BJ (cell line): ENCODE data around the gene ZBTB32. TPM values are rescaled to one million over a fixed set of nuclear protein-coding genes. Genes with fewer than 3 reads are reported as not detected.

Source experiments
- CTCF ChIA-PET: fragments of 350-600 bp; formaldehyde crosslinking; extraction: SDS; loops from one replicate; lab custom pipeline; 2021; ENCODE audit warnings: antibody characterized with exemption, inconsistent platforms; lab: Yijun Ruan, JAX
- POLR2A ChIA-PET: fragments of 300-600 bp; sonication (Branson Sonifier 250); formaldehyde crosslinking; extraction: SDS; loops from one replicate; lab custom pipeline; 2021; ENCODE audit warnings: antibody characterized with exemption; lab: Charles Lee
- DNase-seq: peaks from one replicate; pipeline ENCODE4 v3.0.0-alpha.2; 2011; ENCODE audit warnings: low read depth
- H3K27me3 ChIP-seq: 2 replicates; pipeline ENCODE4 v1.6.0; 2011; ENCODE audit warnings: low read length; ENCODE audit not compliant: control insufficient read depth, insufficient read depth
- H3K36me3 ChIP-seq: 2 replicates; pipeline ENCODE4 v1.5.1; 2011; ENCODE audit warnings: low read length; ENCODE audit not compliant: control insufficient read depth, insufficient read depth
- H3K4me3 ChIP-seq: 2 replicates; pipeline ENCODE4 v1.5.1; 2011; ENCODE audit warnings: low read depth, mild to moderate bottlenecking, control low read depth, low read length
- polyA plus RNA-seq: library from polyadenylated mRNA; depleted of rRNA; stranded (reverse); fragments of >200 nt; gene quantifications from 2 replicates; pipeline ENCODE4 v1.2.3, GENCODE V29; 2011
- TF ChIP-seq, protein P1 (sequence below): IDR thresholded peaks from 2 replicates; pipeline ENCODE4 v1.5.1; 2011; ENCODE audit warnings: low read depth, mild to moderate bottlenecking, control low read depth, inconsistent platforms, low read length, moderate library complexity; ENCODE audit not compliant: insufficient read depth

The ZBTB32 gene
- polyA plus RNA-seq, 1 experiment = not detected

DNA sequence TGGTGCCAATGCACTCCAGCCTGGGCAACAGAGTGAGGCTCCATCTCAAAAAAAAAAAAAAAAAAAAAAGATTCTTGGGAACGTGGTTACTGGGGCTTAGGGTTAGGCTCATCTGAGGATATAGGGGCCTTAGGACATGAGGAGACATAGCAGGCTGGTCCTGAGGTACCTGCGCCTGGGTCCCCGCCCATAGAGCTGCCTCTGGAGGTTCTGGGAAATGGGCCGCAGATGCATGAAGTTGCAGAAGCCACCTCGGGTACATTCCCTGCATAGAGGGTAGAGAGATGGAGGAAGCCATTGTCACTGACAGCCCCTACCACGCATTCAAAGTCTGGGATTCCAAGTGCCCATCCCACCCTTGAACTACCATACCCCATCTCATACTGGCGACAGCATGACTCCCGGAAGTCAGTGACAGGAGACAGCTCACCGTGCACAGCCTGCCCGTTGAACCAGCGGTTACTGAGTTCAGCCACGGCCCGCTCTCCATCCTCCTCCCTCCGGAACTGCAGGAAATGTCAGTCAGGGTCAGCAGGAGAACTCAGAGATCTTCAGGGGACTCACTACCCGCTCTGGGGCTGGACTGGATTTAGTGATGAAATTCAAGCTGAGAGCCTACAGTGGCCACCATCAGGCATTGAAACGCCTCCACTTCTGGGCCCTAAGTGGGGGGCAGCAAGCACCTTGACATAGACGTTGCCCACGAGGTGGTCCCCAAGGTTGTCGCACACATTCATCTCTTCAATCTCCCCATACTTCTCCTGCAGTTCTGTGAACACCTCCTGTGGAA, 39.5 kb downstream of the ZBTB32 start:
- no peaks in the 10 kb centered on the region for H3K27me3 ChIP-seq
- TF ChIP-seq, protein P1, sequence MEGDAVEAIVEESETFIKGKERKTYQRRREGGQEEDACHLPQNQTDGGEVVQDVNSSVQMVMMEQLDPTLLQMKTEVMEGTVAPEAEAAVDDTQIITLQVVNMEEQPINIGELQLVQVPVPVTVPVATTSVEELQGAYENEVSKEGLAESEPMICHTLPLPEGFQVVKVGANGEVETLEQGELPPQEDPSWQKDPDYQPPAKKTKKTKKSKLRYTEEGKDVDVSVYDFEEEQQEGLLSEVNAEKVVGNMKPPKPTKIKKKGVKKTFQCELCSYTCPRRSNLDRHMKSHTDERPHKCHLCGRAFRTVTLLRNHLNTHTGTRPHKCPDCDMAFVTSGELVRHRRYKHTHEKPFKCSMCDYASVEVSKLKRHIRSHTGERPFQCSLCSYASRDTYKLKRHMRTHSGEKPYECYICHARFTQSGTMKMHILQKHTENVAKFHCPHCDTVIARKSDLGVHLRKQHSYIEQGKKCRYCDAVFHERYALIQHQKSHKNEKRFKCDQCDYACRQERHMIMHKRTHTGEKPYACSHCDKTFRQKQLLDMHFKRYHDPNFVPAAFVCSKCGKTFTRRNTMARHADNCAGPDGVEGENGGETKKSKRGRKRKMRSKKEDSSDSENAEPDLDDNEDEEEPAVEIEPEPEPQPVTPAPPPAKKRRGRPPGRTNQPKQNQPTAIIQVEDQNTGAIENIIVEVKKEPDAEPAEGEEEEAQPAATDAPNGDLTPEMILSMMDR = no peak
- H3K4me3 ChIP-seq = no peak overlapping the region
- ChIA-PET CTCF (interaction anchor here (1.7 kb wide), 1 partner anchor 17 kb away, joined by 4 read pairs; no protein-coding TSS in a partner anchor), POLR2A (no interaction called here)
- no peak for DNase-seq
- H3K36me3 ChIP-seq = peaks cover 7% of the 10 kb centered on the region

DNA sequence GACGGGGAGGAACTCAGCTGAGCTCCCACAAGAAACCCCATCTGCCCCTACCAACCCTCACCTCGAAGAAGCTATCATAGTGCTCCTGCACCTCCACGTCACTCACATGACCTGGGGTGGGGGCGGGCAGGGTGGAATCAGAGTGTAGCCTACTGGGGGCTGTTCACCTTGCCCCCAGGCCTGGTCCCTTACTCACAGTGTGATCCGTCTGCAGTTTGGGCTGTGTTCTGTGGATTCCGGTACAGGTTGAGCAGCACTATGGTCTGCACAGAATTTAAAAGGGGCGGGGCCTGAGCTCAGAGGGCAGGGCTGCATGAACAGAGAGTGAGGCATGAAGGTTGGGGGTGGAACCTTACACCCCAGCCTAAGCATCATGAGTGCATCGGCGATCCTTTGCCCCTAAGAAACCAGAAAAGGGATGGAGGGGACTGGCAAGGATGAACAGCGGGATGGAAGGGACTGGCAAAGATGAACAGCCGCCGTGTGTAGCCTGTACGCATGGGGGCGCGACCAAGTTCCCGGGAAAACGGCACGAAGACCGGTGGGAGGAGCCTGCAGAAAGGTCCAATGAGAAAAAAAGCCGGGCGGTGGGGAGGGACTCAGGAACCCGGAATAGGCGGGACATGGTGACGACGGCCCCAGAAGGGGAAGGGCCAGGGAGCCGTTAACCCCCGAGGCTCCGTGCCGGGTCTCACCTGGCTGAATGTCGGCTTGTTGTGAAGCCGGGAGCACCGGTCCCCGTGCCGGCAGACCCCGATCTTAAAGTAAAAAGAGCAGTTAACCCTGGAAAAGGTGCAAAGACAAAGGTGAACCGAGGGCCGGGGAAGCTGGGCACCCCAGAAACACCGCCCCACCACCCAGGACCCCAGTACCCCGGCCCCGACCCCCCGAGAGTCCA, 40.3 kb downstream of the ZBTB32 start:
- peak overlapping the region; percentile 89 for H3K4me3 ChIP-seq
- peak; percentile 66 for DNase-seq
- H3K36me3 ChIP-seq = peaks cover 7% of the 10 kb centered on the region
- H3K27me3 ChIP-seq = no peaks in the 10 kb centered on the region
- ChIA-PET POLR2A (no interaction called here), CTCF (interaction anchor here (0.9 to 1.7 kb wide), 4 partner anchors 16 to 187 kb away, joined by 3 to 4 read pairs (median 4); no protein-coding TSS in a partner anchor)
- TF ChIP-seq, protein P1 = peak; percentile 60

DNA sequence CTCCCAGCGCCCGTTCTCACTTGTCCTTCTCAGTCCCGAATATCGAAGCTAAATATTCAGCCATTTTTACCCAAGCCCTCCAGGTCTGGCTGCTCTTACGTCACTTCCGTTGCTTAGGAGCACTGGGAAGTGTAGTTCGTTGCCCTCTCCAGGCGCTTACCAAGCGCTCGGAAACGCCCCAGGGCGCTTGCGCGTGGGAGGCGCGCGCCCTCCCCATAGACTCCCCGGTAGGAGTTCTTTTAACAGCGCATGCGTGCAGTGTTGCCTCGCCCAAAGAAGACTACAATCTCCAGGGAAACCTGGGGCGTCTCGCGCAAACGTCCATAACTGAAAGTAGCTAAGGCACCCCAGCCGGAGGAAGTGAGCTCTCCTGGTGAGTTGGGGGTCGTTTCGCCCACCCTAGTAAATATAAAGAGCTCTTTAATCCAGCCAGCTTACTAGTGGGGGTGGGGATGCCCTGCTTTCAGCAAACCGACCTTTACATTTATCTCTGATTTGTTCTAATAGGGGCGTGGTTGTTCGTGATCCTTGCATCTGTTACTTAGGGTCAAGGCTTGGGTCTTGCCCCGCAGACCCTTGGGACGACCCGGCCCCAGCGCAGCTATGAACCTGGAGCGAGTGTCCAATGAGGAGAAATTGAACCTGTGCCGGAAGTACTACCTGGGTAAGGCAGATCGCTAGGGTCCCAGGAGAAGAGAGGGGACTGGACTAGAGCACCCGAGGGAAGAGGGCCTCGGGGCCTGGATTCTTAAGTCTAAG, 41.1 kb downstream of the ZBTB32 start, which contains the start of the genes PSENEN and U2AF1L4:
Gene PSENEN (plus strand): TSS at position 324 of the 759 bp plus-strand sequence. CDS start 280 bp downstream, at position 604.
Gene U2AF1L4 (minus strand): TSS at position 91 of the 759 bp plus-strand sequence. CDS start 27 bp downstream, at position 64.
- TF ChIP-seq, protein P1 = no peak
- ChIA-PET POLR2A (no interaction called here), CTCF (interaction anchor here (0.6 to 1.7 kb wide), 6 partner anchors 15 to 431 kb away, joined by 3 to 4 read pairs (median 4); no protein-coding TSS in a partner anchor)
- peak; percentile 98 for DNase-seq
- Histone ChIP-seq H3K27me3 (no peaks in the 10 kb centered on the region), H3K36me3 (peaks cover 7% of the 10 kb centered on the region), H3K4me3 (peak within 1 kb of the TSS; percentile 89)

DNA sequence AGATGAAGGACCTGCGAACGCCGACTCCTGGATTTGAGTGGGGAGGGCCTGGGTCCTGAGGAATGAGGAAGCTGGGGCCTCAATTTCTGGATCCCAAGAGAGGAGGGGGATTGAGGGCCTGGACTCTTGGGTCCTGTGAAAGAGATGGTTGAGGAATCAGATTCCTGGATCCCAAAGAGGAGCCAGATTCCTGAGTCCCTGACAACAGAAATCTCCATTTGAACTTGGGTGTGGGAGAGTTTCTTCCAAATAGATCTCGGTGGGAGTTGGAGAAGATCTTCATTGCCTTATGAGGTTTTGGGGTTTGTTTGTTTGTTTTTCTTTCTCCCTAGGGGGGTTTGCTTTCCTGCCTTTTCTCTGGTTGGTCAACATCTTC, 41.7 kb downstream of the ZBTB32 start:
- Histone ChIP-seq H3K27me3 (no peaks in the 10 kb centered on the region), H3K4me3 (peak overlapping the region; percentile 67), H3K36me3 (peaks cover 7% of the 10 kb centered on the region)
- DNase-seq = no peak
- TF ChIP-seq, protein P1 = no peak
- CTCF ChIA-PET = interaction anchor here (0.6 to 1.5 kb wide), 4 partner anchors 185 to 432 kb away, joined by 3 to 4 read pairs (median 4); no protein-coding TSS in a partner anchor
- POLR2A ChIA-PET = no interaction called here
